Measurements from ENCODE around the gene PLCD1. TPM values are rescaled to one million over a fixed set of nuclear protein-coding genes. Genes with fewer than 3 reads are reported as not detected.

The PLCD1 gene
- total and polyA plus RNA-seq, 2 of the 8 experiments (the other 6 are each of a cell fraction or from before 2014, with no cell fraction given): 15.3 to 19.2 TPM

DNA sequence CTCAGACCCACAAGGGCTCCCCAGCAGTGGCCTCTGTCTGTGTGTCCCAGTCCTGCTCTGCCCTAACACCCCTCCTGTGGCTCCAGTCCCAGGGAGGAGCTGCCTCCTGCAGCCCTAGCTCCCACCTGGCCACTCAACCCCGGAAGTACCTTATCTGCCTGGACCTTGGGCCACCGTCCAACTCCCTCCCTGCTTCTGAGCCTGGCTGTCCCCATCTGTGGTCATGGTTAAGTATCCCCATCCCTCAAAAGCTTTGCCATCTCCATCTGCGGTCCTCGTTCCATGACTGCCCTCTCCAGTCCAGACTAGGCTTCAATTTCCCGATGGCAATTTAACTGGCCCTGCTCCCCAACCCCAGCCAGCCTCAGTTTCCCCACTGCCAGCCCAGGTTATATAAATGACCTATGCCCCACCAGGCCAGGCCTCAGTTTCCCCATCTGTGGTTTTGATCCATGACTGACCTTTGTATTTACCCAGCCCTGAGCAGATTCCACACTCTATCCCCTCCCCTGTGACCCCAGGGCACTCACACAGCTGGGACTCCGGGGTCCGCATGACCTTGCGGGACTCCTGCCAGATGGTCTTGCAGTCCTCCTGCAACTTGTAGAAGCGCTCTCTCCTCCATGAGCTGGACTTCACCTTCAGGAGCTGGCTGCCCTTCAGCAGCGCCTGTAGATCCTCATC lies 9.6 kb downstream of the PLCD1 start (continued):
- TF ChIP-seq ZNF274 (IDR thresholded peaks at IDR 0.05; ENCODE audit: borderline replicate concordance, extremely low read depth, low read length) (no peak), KDM1A (IDR thresholded peaks at IDR 0.05; ENCODE audit: borderline replicate concordance, low read length) (no peak), SP1 (IDR thresholded peaks at IDR 0.05; ENCODE audit: low read depth, low read length) (no peak), CBX8 (IDR thresholded peaks at IDR 0.05; ENCODE audit: borderline replicate concordance, low read depth, low read length) (no peak), HDAC6 (IDR thresholded peaks at IDR 0.05; ENCODE audit: low read depth, low read length) (no peak), BCL11A (IDR thresholded peaks at IDR 0.05; ENCODE audit: low read depth in 2 of 2, low read length in 2 of 2) (no peak), POLR2A (IDR thresholded peaks at IDR 0.05; ENCODE audit: control extremely low read depth in 1 of 2, low read depth in 2 of 2, low read length in 2 of 2) (no peak), CEBPB (IDR thresholded peaks at IDR 0.05; ENCODE audit: low read depth, low read length) (no peak), KDM4A (IDR thresholded peaks at IDR 0.05; ENCODE audit: low read depth, low read length, severe bottlenecking) (no peak), GABPA (IDR thresholded peaks at IDR 0.05; ENCODE audit: borderline replicate concordance, insufficient read depth, low read length) (no peak)
- TF ChIP-seq, protein P1, sequence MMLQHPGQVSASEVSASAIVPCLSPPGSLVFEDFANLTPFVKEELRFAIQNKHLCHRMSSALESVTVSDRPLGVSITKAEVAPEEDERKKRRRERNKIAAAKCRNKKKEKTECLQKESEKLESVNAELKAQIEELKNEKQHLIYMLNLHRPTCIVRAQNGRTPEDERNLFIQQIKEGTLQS (IDR thresholded peaks at IDR 0.05; ENCODE audit: insufficient read depth, low read depth, low read length): no peak
